CD1c-positive myeloid dendritic cell (primary cell): Measurements from ENCODE around the gene NOXA1.

Experiments
- DNase-seq: peaks from one replicate; pipeline ENCODE4 v3.0.0-alpha.2; 2016; ENCODE audit errors: extremely low spot score

NOXA1 gene

GRCh38 chr9:137387891-137388560 lies 35.2 kb upstream of the NOXA1 start:
- DNase-seq = no peak

GRCh38 chr9:137388589-137389427 lies 34.4 kb upstream of the NOXA1 start:
- no peak for DNase-seq

- DNase-seq = no peak
These were observed 33.8 kb upstream of the NOXA1 start for GRCh38 chr9:137389428-137389746.

- DNase-seq = no peak
These were observed 32.4 kb upstream of the NOXA1 start for GRCh38 chr9:137390553-137391410.

GRCh38 chr9:137391411-137391754 lies 31.8 kb upstream of the NOXA1 start:
- DNase-seq = no peak

- no peak for DNase-seq
These were observed 30.8 kb upstream of the NOXA1 start for GRCh38 chr9:137392232-137393007.

GRCh38 chr9:137393176-137394150 lies 29.7 kb upstream of the NOXA1 start:
- DNase-seq = no peak

GRCh38 chr9:137394866-137395665 lies 28.1 kb upstream of the NOXA1 start:
- no peak for DNase-seq

- no peak for DNase-seq
These were observed 27.6 kb upstream of the NOXA1 start for GRCh38 chr9:137395666-137396010.

- no peak for DNase-seq
These were observed 27.0 kb upstream of the NOXA1 start for GRCh38 chr9:137396227-137396626.

GRCh38 chr9:137396634-137397367 lies 26.4 kb upstream of the NOXA1 start:
- DNase-seq = no peak

- no peak for DNase-seq
These were observed 25.3 kb upstream of the NOXA1 start for GRCh38 chr9:137397675-137398423.

GRCh38 chr9:137398561-137399468 lies 24.4 kb upstream of the NOXA1 start:
- DNase-seq = no peak

- peak; percentile 61 for DNase-seq
These were observed 20.4 kb upstream of the NOXA1 start for GRCh38 chr9:137402746-137403145.

- DNase-seq = no peak
These were observed 19.9 kb upstream of the NOXA1 start for GRCh38 chr9:137403269-137403668.

- no peak for DNase-seq
These were observed 18.1 kb upstream of the NOXA1 start for GRCh38 chr9:137404961-137405567.

GRCh38 chr9:137405677-137406081 lies 17.5 kb upstream of the NOXA1 start:
- no peak for DNase-seq
